ENCODE measurements around the gene RPS6KC1.

DNA sequence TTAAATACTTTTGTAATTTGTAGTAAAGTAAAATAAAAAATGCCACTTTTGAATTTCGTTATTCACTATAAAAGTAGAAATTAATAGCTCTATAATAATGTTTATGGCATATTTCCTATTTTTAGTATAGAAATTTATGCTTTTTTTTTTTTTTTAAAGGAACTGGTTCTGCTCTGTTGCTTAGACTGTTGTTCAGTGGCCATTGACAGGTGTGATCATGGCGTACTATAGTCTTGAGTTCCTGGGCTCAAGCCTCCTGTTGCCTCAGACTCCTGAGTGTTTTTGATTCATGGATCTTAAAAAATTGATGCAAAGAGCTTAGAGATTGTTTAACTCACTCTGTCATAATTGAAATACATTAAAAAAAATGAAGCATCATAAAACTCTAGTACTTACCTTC lies 53.6 kb downstream of the RPS6KC1 start:
- TF ChIP-seq POLR2A (IDR thresholded peaks at IDR 0.05), result no peak
- TF ChIP-seq, protein P1, sequence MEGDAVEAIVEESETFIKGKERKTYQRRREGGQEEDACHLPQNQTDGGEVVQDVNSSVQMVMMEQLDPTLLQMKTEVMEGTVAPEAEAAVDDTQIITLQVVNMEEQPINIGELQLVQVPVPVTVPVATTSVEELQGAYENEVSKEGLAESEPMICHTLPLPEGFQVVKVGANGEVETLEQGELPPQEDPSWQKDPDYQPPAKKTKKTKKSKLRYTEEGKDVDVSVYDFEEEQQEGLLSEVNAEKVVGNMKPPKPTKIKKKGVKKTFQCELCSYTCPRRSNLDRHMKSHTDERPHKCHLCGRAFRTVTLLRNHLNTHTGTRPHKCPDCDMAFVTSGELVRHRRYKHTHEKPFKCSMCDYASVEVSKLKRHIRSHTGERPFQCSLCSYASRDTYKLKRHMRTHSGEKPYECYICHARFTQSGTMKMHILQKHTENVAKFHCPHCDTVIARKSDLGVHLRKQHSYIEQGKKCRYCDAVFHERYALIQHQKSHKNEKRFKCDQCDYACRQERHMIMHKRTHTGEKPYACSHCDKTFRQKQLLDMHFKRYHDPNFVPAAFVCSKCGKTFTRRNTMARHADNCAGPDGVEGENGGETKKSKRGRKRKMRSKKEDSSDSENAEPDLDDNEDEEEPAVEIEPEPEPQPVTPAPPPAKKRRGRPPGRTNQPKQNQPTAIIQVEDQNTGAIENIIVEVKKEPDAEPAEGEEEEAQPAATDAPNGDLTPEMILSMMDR (IDR thresholded peaks at IDR 0.05), result no peak

All from sigmoid colon (tissue), 3 donors.